Middle frontal gyrus (tissue), 1 donor: Measurements from ENCODE around the gene LHFPL2.

Experiments used
- DNase-seq: peaks from one replicate; pipeline ENCODE4 v3.0.0-alpha.2; 2015; ENCODE audit warnings: low spot score; ENCODE audit errors: extremely low spot score

Gene LHFPL2

GRCh38 chr5:78597068-78597973 lies 51.3 kb downstream of the LHFPL2 start:
- no peak for DNase-seq

- no peak for DNase-seq
Measured at GRCh38 chr5:78595458-78595921, 53.1 kb downstream of the LHFPL2 start.

GRCh38 chr5:78594610-78595457 lies 53.7 kb downstream of the LHFPL2 start:
- no peak for DNase-seq

- DNase-seq: no peak
Measured at GRCh38 chr5:78594021-78594420, 54.6 kb downstream of the LHFPL2 start.

DNA sequence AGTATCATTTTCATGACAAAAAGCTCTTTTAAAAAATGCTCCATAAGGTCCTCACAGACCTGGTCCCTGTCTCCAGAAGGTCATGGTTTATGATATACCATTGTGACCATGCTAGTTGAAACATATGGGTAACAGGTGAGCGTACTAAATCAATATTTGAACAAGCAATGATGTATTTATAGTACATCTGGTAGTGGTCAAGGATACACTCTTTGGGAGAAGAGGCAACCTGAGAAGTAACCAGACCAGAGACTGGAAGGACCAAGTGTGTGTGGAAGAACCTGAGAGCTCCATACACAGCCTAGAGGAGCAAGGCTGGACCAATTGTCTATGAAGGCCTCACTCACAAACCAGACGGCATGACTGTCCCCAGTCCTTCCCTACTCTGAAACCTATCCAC lies 55.1 kb downstream of the LHFPL2 start:
- DNase-seq: no peak

GRCh38 chr5:78592735-78593386 lies 55.7 kb downstream of the LHFPL2 start:
- no peak for DNase-seq

DNA sequence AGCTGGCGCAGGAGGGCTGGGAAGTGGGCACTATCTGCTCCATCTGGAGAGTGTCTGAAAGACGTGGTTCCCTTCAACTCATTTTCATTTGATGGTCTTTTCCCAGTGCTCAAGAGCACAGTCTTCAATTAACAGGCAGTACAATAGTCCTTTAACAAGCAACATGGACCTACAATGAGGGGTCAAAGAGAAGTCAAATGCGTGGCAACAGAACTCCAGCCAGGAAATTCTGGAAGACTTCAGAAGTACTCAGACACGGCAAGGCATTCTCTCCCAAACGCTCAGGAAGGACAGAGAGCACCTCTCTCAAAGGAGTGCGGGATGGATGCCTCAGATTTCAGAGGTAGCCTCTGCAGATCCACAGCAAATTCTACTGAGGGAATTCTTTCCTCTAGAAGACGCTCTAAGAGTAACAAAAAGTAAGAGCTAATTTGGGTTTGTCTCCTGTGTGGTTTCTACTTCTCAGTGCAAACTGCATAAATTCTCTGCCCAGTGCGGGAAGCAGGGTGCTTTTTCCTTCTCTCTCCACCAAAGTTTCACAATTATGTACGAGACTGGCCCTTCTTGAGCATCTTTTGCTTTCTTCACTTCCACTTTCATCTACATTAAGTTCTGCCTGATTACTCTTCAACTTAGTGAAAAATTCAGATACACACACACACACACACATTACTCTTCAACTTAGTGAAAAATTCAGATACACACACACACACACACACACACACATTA lies 56.4 kb downstream of the LHFPL2 start:
- DNase-seq: no peak

- no peak for DNase-seq
Measured at GRCh38 chr5:78591138-78591612, 57.4 kb downstream of the LHFPL2 start.

DNA sequence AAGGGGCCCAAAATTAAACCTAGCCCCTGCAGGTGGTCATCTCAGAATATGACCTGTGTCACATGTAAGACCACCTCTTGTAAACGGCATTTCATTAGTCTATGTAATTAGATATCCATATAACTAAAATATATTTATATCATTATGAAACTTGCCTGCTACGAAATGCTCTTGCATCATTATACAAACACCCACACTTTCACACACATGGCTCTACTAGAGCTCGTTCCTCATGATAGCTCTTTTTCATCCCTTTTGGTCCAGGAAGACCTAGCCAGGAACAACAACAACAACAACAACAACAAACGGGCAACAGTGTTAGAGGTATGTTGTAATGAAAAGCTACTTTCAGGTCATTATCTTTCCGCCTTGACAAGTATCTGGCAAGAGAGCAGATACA lies 58.6 kb downstream of the LHFPL2 start:
- DNase-seq: no peak

- no peak for DNase-seq
Measured at GRCh38 chr5:78588507-78588906, 60.1 kb downstream of the LHFPL2 start.

DNA sequence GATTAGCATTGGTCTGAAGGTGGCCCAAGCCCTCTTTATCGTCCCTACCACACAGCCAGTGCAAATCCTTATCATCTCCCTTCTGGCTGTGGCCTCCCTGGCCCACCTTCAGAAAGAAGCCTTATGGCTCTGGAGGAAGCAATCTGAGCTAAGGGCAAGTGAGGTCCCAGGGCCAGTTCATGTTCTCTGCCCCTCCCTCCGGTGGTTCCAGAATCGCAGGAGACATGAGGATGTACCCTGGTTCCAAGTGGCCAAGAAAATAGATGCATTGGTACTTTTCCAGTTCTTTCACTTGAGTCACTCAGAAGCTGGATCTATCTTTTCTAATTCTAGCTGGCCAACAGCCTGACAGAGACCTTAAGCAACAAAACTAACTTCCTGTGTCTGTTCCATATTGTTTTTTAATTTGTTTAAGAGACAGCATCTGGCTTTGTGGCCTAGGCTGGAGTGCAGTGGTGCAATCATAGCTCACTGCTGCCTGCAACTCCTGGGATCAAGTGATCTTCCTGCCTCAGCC lies 60.7 kb downstream of the LHFPL2 start:
- no peak for DNase-seq

- DNase-seq: no peak
Measured at GRCh38 chr5:78587081-78587774, 61.3 kb downstream of the LHFPL2 start.

GRCh38 chr5:78586251-78586650 lies 62.3 kb downstream of the LHFPL2 start:
- DNase-seq: peak; percentile 32

- no peak for DNase-seq
Measured at GRCh38 chr5:78578015-78578414, 70.6 kb downstream of the LHFPL2 start.

DNA sequence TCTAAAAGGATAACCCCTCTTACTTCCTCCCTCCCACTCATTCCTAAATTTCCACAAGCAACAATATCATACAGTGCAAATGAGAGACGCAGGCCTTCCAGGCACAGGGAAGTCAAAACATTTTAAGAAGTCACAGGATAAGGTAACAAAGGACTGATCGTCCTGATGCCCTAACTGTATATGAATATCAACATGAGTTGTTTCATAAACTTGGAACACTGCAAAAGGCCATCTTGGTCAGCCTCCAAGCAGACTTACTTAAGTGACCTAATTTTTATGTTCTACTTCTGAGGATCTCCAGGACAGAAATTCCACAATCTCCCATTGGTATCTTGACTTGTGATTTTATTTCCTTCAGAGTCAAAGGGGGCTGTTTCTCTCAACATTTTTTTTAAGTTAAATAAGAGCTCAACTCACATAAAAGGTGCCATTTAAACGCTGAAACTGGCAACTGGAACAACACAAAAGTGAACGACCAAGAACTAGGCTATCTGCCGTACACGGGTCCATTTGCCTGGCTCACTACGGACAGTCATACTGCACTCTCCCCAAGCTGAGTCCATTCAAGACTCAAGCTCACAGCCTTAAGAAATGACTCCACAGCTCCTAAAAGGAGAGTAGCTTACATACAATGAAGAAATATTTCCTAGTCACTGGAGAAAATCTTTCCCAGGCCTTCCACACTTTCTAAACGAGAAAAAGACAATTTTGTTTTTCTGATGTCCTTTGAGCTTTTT lies 71.3 kb downstream of the LHFPL2 start:
- DNase-seq: no peak

DNA sequence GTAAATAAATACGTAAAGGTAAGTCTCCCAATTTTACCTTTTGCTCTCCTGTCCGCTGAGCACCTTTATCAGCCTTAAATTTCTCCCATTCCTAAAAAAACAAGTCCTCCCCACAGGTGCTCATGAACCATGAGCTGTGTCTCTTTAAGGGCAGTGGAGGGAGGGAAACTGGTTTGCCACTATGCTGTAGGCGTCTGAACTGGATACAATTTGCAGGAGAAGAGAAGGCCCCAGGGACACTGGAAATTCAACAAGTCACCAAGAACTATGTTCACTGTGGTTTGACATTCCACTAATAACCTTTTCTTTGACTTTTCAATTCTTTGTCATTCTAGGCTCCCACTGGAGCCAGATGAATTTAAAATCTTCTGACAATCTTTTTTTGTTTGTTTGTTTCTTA lies 72.2 kb downstream of the LHFPL2 start:
- no peak for DNase-seq

- no peak for DNase-seq
Measured at GRCh38 chr5:78574731-78575161, 73.8 kb downstream of the LHFPL2 start.

GRCh38 chr5:78574131-78574673 lies 74.4 kb downstream of the LHFPL2 start:
- DNase-seq: no peak

- no peak for DNase-seq
Measured at GRCh38 chr5:78573318-78573717, 75.3 kb downstream of the LHFPL2 start.
